Activated T-cell treated with anti-CD3 and anti-CD28 coated beads, Interleukin-2, amount 50 U/mL, for 4 hours (primary cell): ENCODE data around the gene WASHC1. TPM values are rescaled to one million over a fixed set of nuclear protein-coding genes. Genes with fewer than 3 reads are reported as not detected.
A peak's percentile ranks its signal among the peaks of the same experiment; 100 is the strongest.
"Not testable (repeated sequence)": the region's sequence is repeated elsewhere in the genome, so short reads cannot be mapped to it uniquely, and the experiment has no call there.

Source experiments
- ATAC-seq, 2 donors: fragments of 200-7000 bp; cut with Tn5 transposase; one replicate each; pipeline ENCODE4 v1.10.0; 2021
- DNase-seq: peaks from one replicate; pipeline ENCODE4 v3.0.0-alpha.2; 2020
- H3K27me3 Mint-ChIP-seq: one replicate; pipeline ENCODE4 v1.8.0; 2021; ENCODE audit warnings: low read depth, mixed read lengths
- H3K36me3 Mint-ChIP-seq: one replicate; pipeline ENCODE4 v1.8.0; 2022; ENCODE audit warnings: mixed read lengths; ENCODE audit not compliant: insufficient read depth
- H3K4me1 Mint-ChIP-seq: one replicate; pipeline ENCODE4 v1.8.0; 2021; ENCODE audit warnings: low read depth, mixed read lengths
- H3K4me3 Mint-ChIP-seq: one replicate; pipeline ENCODE4 v1.8.0; 2021; ENCODE audit warnings: mild to moderate bottlenecking, moderate library complexity, mixed read lengths
- H3K9me3 Mint-ChIP-seq: one replicate; pipeline ENCODE4 v1.8.0; 2021; ENCODE audit warnings: mixed read lengths
- total RNA-seq, 3 donors: library from RNA; stranded (reverse); gene quantifications; one replicate each; pipeline ENCODE4 v1.2.1, GENCODE V29; 2021

The WASHC1 gene, protein sequence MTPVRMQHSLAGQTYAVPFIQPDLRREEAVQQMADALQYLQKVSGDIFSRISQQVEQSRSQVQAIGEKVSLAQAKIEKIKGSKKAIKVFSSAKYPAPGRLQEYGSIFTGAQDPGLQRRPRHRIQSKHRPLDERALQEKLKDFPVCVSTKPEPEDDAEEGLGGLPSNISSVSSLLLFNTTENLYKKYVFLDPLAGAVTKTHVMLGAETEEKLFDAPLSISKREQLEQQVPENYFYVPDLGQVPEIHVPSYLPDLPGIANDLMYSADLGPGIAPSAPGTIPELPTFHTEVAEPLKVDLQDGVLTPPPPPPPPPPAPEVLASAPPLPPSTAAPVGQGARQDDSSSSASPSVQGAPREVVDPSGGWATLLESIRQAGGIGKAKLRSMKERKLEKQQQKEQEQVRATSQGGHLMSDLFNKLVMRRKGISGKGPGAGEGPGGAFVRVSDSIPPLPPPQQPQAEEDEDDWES
- total RNA-seq: 10 to 100 TPM; 15.8 to 18.3 (median 18.1) TPM

DNA sequence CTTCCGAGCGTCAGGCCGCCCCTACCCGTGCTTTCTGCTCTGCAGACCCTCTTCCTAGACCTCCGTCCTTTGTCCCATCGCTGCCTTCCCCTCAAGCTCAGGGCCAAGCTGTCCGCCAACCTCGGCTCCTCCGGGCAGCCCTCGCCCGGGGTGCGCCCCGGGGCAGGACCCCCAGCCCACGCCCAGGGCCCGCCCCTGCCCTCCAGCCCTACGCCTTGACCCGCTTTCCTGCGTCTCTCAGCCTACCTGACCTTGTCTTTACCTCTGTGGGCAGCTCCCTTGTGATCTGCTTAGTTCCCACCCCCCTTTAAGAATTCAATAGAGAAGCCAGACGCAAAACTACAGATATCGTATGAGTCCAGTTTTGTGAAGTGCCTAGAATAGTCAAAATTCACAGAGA, at the start of gene WASHC1:
Gene WASHC1, minus strand, starts transcription at position 101 of the 400 bp plus-strand sequence. CDS start 4,457 bp downstream, outside the sequence.
- not testable (repeated sequence) for DNase-seq, H3K36me3 Mint-ChIP-seq, ATAC-seq, H3K9me3 Mint-ChIP-seq, H3K4me3 Mint-ChIP-seq, H3K4me1 Mint-ChIP-seq, H3K27me3 Mint-ChIP-seq

DNA sequence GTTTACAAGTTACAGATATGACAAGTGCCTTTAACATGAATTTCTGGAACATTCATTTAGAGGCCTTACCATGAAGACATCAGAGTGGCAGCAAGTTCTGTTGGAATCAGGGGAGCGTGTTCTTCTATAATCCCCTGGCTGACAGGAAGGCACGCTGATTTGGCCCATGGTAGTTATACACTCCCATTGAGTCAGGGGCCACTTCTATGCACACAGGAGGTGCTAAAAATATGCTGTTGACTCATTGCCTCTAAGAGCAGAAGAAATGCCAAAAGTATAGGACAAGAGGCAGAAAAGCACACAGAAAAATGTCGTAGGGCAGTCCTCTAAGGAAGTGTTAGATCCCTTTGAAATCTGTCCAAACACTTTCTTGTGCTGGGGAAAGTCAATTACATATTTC, 49.1 kb upstream of the WASHC1 start:
- not testable (repeated sequence) for H3K27me3 Mint-ChIP-seq, H3K36me3 Mint-ChIP-seq, DNase-seq, H3K4me1 Mint-ChIP-seq, H3K4me3 Mint-ChIP-seq, H3K9me3 Mint-ChIP-seq, ATAC-seq

DNA sequence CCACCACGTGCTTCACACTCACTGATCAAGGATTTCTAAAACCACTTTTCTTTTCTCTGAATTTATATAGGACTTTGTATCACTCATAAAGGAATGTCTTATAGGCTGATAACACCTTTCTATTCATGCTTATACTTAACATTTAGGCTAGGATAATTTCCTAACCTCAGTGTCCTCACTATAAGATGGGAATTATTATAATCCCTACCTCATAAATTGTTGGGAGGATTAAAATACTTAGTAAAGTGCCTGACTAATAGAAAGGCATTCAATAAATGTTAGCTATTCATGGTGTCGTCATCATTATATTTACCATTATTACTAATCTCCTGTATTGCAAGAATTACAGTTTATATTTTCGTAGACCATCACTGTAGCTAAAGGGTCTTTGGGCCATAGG, 47.1 kb upstream of the WASHC1 start:
- H3K36me3 Mint-ChIP-seq, H3K4me3 Mint-ChIP-seq, DNase-seq, ATAC-seq, H3K9me3 Mint-ChIP-seq, H3K4me1 Mint-ChIP-seq: not testable (repeated sequence)
- peaks cover 12% of the 10 kb centered on the region for H3K27me3 Mint-ChIP-seq

DNA sequence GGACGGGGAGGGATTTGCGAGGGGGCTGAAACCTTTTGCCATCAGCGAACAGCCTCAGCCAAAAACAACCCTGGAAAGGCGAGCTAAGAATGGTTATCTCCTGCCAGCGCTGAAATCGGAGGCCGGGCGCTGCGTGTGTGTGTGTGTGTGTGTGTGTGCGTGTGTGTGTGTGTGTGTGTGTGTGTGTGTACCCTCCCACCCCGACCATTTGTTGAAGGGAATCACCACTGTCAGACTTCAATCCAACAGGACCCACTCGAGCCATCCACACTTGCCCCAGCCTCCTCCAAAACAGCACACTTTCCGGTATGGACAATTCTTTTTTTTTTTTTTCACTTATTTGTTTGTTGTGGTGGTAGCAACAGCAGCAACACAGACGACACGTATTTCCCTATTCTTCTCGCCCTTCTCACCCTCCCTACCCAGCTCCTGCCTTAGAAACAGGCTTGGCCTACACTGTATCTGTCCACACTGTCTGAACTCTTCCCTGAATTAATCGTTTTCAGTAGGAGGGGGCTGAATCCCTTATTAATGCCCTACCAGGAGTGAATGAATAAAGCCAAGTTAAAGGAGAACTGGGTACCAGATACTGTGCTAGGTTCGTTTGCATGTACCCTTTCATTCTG, 44.8 kb upstream of the WASHC1 start:
- peaks cover 12% of the 10 kb centered on the region for H3K27me3 Mint-ChIP-seq
- H3K9me3 Mint-ChIP-seq, ATAC-seq, H3K4me1 Mint-ChIP-seq, DNase-seq, H3K36me3 Mint-ChIP-seq: not testable (repeated sequence)
- H3K4me3 Mint-ChIP-seq: peak overlapping the region; percentile 55

DNA sequence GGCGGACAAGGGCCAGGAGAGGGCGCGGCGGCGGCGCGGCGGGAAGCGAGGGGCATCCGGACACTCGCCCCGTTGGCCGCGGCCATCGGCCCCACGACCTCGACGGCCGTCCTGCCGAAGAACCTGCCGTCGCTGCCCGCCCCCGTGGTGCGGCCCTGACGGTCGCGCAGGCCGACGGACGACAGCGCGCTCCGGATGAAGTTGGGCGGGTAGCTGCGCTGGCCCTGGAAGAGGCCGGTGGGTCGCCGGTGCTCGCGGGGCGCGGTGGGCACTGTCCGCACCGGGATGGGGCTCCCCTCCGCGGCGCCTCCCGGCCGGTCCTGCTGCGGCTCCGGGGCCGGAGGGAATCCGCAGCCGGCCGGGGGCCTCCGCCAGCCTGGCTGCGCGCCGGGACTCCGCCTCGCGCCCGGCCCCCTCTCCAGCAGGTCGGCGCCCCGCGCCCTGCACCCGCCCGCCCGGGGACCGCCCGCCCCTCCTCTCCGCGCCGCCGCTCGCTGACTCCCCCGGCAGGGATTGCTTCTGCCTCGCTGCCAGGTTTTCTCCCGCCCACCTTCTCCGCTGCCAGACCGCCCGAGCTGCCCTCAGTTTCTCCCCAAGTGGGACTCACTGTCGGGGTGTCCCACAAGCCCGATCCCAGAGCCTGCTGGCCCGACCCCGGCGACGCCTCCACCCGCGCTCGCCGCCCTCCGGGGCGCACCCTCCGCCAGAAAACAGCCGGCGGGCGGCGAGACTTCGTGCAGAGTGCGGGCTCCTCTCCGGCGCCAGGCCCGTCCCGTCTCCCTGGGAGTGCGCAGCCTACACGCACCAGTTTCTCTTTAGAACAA, 44.0 kb upstream of the WASHC1 start:
- not testable (repeated sequence) for H3K4me1 Mint-ChIP-seq, H3K36me3 Mint-ChIP-seq, H3K9me3 Mint-ChIP-seq, H3K4me3 Mint-ChIP-seq
- DNase-seq: peak; percentile 9
- H3K27me3 Mint-ChIP-seq: peaks cover 12% of the 10 kb centered on the region
- ATAC-seq: peak; percentile 77 to 78

DNA sequence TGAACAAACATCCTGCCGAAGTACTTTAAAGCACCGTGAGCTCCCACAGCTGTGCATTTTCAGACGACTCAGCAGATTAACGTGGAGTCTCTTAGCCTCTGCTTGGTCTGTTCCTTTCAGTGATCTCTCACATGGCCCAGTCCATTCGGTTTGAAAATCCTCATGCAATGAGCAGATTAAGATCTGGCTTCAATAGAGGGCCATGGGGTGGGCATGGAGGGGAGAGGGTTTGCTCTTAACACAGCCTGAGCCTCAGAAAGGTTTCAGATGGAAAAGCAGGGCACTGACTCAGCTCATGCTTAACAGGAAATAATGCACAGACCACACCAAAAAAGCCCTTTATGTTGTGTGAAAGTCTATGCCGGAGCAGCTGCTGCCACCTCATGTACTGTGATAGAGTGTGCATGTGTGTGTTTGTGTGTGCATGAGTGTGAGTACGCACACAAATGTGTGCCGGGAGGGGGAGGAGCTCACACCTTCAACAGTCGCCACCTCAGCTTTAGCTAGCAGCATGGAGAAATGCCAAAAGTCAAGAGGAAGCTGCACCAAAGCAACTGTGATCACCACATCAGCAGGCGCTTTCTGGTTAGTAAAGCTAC, 33.9 kb upstream of the WASHC1 start:
- H3K9me3 Mint-ChIP-seq, H3K36me3 Mint-ChIP-seq, H3K27me3 Mint-ChIP-seq, H3K4me1 Mint-ChIP-seq: not testable (repeated sequence)
- peak overlapping the region; percentile 9 for H3K4me3 Mint-ChIP-seq
- peak; percentile 97 for ATAC-seq
- peak; percentile 24 for DNase-seq

DNA sequence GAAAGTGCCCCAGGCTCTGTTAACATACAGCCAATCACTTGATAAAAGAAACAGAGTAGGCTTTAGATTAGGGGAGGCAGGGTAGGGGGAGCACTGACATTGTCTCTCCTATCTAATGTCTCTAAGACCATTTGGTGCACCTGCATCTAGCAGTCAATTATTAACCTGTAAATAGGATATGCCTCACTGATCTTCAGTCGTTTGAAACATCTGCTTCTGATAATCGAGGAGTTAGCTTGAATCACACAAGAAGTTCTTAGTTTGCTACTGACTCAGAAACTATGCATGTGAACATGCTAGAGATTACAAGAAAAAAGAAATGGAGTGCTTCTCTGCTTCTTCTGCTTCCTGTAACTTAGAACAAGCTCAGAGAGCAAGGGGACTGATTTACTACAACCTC, 23.4 kb upstream of the WASHC1 start:
- not testable (repeated sequence) for H3K4me3 Mint-ChIP-seq, H3K9me3 Mint-ChIP-seq, DNase-seq, H3K4me1 Mint-ChIP-seq, ATAC-seq, H3K27me3 Mint-ChIP-seq, H3K36me3 Mint-ChIP-seq

DNA sequence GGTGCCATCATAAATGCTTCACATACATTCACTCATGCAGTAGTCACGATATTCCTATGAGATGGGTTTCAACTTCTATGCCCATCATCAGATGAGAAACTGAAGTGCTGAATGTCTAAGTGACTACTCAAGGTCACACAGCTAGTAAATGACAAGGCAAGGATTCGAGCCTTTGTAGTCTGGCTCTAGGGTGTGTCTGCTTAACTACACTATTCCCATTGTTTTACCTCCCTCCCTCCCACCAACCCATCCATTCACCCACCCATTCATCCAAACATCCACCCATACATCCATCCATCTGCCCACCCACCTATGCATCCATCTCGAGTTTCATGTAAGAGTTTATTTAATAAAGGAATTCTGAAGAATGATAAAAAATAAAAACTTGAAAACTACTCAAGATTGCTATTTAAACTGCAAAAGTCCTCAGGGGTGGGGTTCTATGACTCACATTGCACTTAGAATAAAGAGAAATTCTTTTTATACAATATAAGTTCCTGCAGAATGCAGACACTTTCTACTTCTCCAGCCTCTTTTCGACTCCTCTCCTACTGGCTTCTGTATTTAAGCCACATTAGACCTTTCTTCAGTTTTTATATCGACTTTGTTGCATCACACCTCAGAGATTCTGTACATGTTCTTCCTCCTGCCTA, 19.1 kb upstream of the WASHC1 start:
- ATAC-seq, H3K9me3 Mint-ChIP-seq, H3K4me1 Mint-ChIP-seq, H3K27me3 Mint-ChIP-seq, H3K36me3 Mint-ChIP-seq, DNase-seq, H3K4me3 Mint-ChIP-seq: not testable (repeated sequence)

DNA sequence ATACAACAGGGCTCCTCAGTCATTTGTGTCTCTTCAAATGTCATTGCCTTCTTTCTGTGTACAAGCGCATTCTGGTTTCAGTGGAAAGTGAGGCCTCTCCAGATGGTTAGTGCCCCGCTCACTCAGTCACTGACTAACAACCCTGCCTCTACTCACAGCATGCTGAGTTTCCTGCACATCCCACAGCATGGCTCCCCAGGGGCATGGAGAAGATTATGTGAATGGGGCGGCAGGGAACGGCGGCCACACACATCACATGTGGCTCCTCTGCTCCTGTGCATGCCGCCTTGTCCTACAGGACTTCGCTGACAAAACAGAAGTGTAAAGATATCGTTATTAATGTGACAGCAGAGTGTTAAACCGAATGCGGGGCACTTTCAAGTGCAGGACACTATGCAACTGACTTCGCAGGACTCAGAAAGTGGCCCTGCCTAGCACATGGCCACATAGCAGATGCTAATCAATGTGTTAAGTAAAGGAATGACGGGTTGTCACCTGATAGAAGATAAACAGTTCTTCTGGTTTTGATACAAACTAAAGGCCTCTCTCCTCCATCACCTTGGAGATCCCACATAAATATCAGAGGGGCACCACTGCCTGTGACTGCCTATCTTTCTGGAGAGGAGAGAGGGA, 17.5 kb upstream of the WASHC1 start:
- not testable (repeated sequence) for DNase-seq, H3K36me3 Mint-ChIP-seq

DNA sequence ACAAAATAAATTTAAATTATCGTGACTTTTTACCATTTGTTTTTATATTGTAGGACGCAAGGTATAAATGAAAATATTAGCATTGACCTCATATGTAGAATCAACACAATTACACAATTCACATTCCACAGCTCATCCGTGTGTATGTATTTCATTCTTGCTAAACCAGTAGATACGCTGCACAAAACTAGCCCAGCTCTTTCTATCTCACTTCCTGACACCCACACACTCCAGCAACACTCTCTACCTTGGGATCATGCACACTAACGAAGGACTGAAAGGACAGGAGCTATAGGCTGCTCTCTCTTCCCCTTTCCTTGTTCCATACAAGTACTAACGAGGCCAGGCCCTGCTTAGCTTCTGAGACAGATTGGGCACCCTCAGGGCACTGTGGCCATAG, 16.9 kb upstream of the WASHC1 start:
- not testable (repeated sequence) for H3K4me1 Mint-ChIP-seq, DNase-seq, H3K9me3 Mint-ChIP-seq, H3K4me3 Mint-ChIP-seq, H3K27me3 Mint-ChIP-seq, H3K36me3 Mint-ChIP-seq, ATAC-seq

More for the DNA sequence above, 17.5 kb upstream of the WASHC1 start:
- not testable (repeated sequence) for H3K27me3 Mint-ChIP-seq, H3K4me1 Mint-ChIP-seq, H3K4me3 Mint-ChIP-seq, ATAC-seq, H3K9me3 Mint-ChIP-seq

DNA sequence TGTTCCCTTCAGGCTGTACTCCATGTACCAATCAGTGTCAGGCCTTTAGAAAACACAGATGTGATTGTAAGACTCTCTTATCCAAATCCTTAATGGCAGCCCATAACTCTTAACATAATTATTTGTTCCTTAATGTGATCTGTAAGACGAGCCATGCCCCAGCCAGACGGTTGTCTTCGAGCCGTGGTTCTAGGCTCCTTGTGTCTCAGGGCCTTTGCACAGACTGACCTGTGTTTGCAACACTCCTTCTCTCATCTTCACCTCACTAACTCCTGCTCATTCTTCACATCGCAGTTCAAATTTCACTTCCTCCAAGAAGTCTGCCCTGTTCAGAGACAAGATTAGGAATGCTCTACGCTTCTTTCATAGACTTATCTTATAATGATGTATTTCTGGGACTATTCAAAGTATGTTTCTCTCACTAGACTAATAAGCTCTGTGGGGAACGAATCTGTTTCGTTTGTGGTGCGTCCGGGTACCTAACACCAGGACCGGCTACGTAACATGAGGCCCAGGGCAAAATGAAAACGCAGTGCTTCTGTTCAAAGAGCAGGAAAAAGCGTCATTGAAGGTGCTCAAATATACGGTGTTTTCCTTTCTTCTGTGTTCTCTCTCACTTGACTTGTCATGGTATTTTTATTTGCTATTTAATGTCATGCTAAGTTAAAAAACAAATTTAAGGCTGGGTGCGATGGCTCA, 16.1 kb upstream of the WASHC1 start:
- DNase-seq, H3K4me3 Mint-ChIP-seq, H3K4me1 Mint-ChIP-seq, H3K27me3 Mint-ChIP-seq, H3K9me3 Mint-ChIP-seq, H3K36me3 Mint-ChIP-seq, ATAC-seq: not testable (repeated sequence)

DNA sequence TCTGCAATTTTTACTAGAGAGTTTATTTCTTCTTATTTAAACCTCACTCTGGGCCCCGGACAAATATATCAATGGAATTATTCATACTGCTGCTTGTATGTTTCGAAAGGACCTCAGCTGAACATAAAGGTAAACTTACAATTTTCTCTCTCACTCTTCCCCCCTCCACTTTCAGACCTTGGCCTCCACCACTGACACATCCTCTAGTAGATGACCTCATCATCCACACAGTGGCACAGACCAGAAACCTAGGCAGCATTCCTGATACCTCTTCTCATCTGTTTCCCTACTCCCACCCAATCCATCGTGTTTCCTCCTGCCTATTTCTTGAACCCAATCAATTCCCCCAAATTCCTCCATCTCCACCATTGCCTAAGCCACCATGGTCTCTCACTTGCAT, 15.2 kb upstream of the WASHC1 start:
- not testable (repeated sequence) for ATAC-seq, H3K36me3 Mint-ChIP-seq, H3K27me3 Mint-ChIP-seq, H3K4me3 Mint-ChIP-seq, DNase-seq, H3K9me3 Mint-ChIP-seq, H3K4me1 Mint-ChIP-seq

DNA sequence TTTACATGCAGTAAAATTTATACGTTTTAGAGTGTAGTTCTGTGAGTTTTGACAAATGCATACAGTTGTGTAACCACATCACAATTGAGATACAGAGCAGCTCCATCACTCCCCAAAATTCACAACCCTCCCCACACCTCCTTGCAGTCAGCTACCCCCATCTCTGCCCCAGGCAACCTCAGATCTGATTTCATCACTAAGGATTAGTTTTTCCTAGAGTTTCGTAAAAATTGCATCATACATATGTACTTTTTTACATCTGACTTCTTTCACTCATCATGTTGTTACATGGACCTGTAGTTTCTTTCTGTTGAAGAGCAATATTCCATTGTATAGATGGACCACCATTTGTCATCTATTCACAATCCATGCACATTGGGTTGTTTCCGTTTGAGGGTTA, 14.4 kb upstream of the WASHC1 start:
- not testable (repeated sequence) for H3K4me3 Mint-ChIP-seq, ATAC-seq, DNase-seq, H3K4me1 Mint-ChIP-seq, H3K27me3 Mint-ChIP-seq, H3K9me3 Mint-ChIP-seq, H3K36me3 Mint-ChIP-seq
